GM23248 (cell line): ENCODE measurements around the gene ABHD12.

Experiments used
- EZH2 ChIP-seq: fragments of 200-600 bp; sonication (generic); IDR thresholded peaks from 2 replicates; pipeline ENCODE4 v1.6.1; 2018; ENCODE audit warnings: antibody characterized with exemption, mild to moderate bottlenecking; ENCODE audit not compliant: insufficient read depth, poor library complexity, severe bottlenecking
- EZH2phosphoT487 ChIP-seq: fragments of 200-600 bp; sonication (generic); IDR thresholded peaks from 2 replicates; pipeline ENCODE4 v1.6.1; 2018; ENCODE audit warnings: antibody characterized with exemption, moderate library complexity, mild to moderate bottlenecking, low read depth; ENCODE audit not compliant: insufficient read depth

DNA sequence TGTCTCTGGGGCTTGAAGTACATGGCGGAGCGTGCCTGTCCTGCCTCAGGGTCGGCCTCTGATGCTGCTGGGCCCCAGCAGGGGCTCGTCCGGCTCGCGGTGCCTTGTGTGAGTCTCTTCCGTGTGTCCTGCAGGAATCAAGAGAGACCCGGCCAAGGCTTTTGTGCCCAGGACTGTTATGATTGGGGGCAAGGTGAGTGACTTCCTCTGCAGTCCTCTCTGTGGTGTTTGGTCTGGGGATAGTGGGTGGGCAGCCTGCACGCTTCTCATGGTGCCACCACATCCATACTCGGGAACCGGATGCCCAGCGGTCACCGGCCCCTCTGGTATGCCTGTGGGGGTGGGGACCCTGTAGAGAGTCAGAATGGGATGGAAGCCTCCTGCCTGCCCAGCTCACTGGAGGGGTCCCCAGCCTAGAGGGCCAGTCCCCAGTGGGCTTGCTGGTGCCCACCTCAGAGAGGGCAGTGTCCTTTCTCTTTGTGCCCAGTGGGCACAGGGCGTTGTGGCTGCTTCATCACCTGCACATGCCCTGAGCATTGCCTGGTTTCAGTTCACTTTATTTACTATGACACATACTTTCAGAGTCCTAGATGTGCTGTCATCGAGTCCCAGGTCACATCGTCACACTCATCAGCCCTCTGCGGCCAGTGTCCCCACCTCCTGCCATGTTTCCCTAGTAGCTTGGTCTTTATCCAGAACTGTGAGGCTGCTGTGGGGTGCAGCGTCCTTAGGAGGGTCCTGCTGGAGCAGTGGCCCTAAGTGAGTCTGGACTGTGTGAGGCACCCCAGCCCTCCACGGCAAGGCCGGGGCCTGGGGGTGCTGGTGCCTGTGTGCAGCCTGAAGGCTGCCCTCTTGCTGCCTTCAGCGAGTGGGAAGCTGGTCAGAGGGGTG, 102.1 kb downstream of the ABHD12 start:
- TF ChIP-seq EZH2: no peak
- no peak for TF ChIP-seq EZH2phosphoT487
